ENCODE data around the gene LBP.

Gene LBP

GRCh38 chr20:38350879-38351775 lies 4.8 kb downstream of the LBP start:
- no peak overlapping the region for H3K4me2 ChIP-seq (ENCODE audit: low read length)
- H4K20me1 ChIP-seq (ENCODE audit: insufficient read depth, low read length), result no peaks in the 10 kb centered on the region
- H3K4me1 ChIP-seq (ENCODE audit: insufficient read depth, low read length, severe bottlenecking), result no peaks in the 10 kb centered on the region
- H3K79me2 ChIP-seq (ENCODE audit: insufficient read depth, low read length), result no peaks in the 10 kb centered on the region
- H2AFZ ChIP-seq (ENCODE audit: low read length), result no peak overlapping the region
- no peaks in the 10 kb centered on the region for H3K36me3 ChIP-seq (ENCODE audit: insufficient read depth, low read length)
- no peak overlapping the region for H3K9ac ChIP-seq (ENCODE audit: low read length)
- H3K27me3 ChIP-seq (ENCODE audit: insufficient read depth, low read length), result 0 out of 2 replicates have a peak, but pooled peaks cover 3% of the 10 kb centered on the region
- TF ChIP-seq, protein P1, sequence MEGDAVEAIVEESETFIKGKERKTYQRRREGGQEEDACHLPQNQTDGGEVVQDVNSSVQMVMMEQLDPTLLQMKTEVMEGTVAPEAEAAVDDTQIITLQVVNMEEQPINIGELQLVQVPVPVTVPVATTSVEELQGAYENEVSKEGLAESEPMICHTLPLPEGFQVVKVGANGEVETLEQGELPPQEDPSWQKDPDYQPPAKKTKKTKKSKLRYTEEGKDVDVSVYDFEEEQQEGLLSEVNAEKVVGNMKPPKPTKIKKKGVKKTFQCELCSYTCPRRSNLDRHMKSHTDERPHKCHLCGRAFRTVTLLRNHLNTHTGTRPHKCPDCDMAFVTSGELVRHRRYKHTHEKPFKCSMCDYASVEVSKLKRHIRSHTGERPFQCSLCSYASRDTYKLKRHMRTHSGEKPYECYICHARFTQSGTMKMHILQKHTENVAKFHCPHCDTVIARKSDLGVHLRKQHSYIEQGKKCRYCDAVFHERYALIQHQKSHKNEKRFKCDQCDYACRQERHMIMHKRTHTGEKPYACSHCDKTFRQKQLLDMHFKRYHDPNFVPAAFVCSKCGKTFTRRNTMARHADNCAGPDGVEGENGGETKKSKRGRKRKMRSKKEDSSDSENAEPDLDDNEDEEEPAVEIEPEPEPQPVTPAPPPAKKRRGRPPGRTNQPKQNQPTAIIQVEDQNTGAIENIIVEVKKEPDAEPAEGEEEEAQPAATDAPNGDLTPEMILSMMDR (IDR thresholded peaks at IDR 0.05; ENCODE audit: low read length), result no peak
- no peak for TF ChIP-seq EZH2 (IDR thresholded peaks at IDR 0.05; ENCODE audit: borderline replicate concordance, low read length)
- H3K4me3 ChIP-seq (ENCODE audit: low read depth, low read length, poor library complexity, severe bottlenecking), result no peak overlapping the region
- H3K27ac ChIP-seq (ENCODE audit: low read depth, low read length, poor library complexity, severe bottlenecking), result no peak overlapping the region
- H3K9me2 ChIP-seq (ENCODE audit: low read depth, low read length), result no peaks in the 10 kb centered on the region
- no peaks in the 10 kb centered on the region for H3F3A ChIP-seq (ENCODE audit: insufficient read depth, low read length)
- H3K9me3 ChIP-seq (ENCODE audit: low read length), result no peaks in the 10 kb centered on the region

- Histone ChIP-seq H3K4me1 (ENCODE audit: insufficient read depth, low read length, severe bottlenecking) (no peaks in the 10 kb centered on the region), H3K4me2 (ENCODE audit: low read length) (no peak overlapping the region), H3K9ac (ENCODE audit: low read length) (no peak overlapping the region), H3K27me3 (ENCODE audit: insufficient read depth, low read length) (0 out of 2 replicates have a peak, but pooled peaks cover 3% of the 10 kb centered on the region), H3K9me3 (ENCODE audit: low read length) (no peaks in the 10 kb centered on the region), H3K36me3 (ENCODE audit: insufficient read depth, low read length) (no peaks in the 10 kb centered on the region), H3F3A (ENCODE audit: insufficient read depth, low read length) (no peaks in the 10 kb centered on the region), H4K20me1 (ENCODE audit: insufficient read depth, low read length) (no peaks in the 10 kb centered on the region), H3K27ac (ENCODE audit: low read depth, low read length, poor library complexity, severe bottlenecking) (no peak overlapping the region), H2AFZ (ENCODE audit: low read length) (no peak overlapping the region), H3K4me3 (ENCODE audit: low read depth, low read length, poor library complexity, severe bottlenecking) (no peak overlapping the region), H3K9me2 (ENCODE audit: low read depth, low read length) (no peaks in the 10 kb centered on the region), H3K79me2 (ENCODE audit: insufficient read depth, low read length) (no peaks in the 10 kb centered on the region)
- TF ChIP-seq, protein P1 (IDR thresholded peaks at IDR 0.05; ENCODE audit: low read length), result no peak
- TF ChIP-seq EZH2 (IDR thresholded peaks at IDR 0.05; ENCODE audit: borderline replicate concordance, low read length), result no peak
These were observed 7.0 kb downstream of the LBP start for GRCh38 chr20:38353316-38353715.

DNA sequence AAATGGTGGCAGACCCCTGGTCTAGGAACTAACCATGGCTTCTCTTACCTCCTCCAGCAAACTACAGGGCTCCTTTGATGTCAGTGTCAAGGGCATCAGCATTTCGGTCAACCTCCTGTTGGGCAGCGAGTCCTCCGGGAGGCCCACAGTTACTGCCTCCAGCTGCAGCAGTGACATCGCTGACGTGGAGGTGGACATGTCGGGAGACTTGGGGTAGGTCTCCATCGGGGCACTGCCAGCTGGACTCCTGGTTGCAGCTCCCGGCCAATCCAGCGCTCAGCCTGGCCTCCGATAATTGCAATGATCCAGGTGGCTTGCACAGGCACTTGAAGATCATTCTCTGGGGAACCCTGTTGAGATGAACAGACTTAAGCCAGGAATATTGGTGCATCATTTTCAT lies 7.9 kb downstream of the LBP start:
- H3K9me2 ChIP-seq (ENCODE audit: low read depth, low read length), result no peaks in the 10 kb centered on the region
- no peaks in the 10 kb centered on the region for H4K20me1 ChIP-seq (ENCODE audit: insufficient read depth, low read length)
- no peak overlapping the region for H3K4me3 ChIP-seq (ENCODE audit: low read depth, low read length, poor library complexity, severe bottlenecking)
- no peak overlapping the region for H3K4me2 ChIP-seq (ENCODE audit: low read length)
- TF ChIP-seq EZH2 (IDR thresholded peaks at IDR 0.05; ENCODE audit: borderline replicate concordance, low read length), result no peak
- TF ChIP-seq, protein P1 (IDR thresholded peaks at IDR 0.05; ENCODE audit: low read length), result no peak
- no peaks in the 10 kb centered on the region for H3K79me2 ChIP-seq (ENCODE audit: insufficient read depth, low read length)
- no peaks in the 10 kb centered on the region for H3K36me3 ChIP-seq (ENCODE audit: insufficient read depth, low read length)
- H2AFZ ChIP-seq (ENCODE audit: low read length), result no peak overlapping the region
- H3F3A ChIP-seq (ENCODE audit: insufficient read depth, low read length), result no peaks in the 10 kb centered on the region
- H3K27me3 ChIP-seq (ENCODE audit: insufficient read depth, low read length), result 0 out of 2 replicates have a peak, but pooled peaks cover 3% of the 10 kb centered on the region
- no peak overlapping the region for H3K9ac ChIP-seq (ENCODE audit: low read length)
- H3K9me3 ChIP-seq (ENCODE audit: low read length), result no peaks in the 10 kb centered on the region
- no peaks in the 10 kb centered on the region for H3K4me1 ChIP-seq (ENCODE audit: insufficient read depth, low read length, severe bottlenecking)
- H3K27ac ChIP-seq (ENCODE audit: low read depth, low read length, poor library complexity, severe bottlenecking), result no peak overlapping the region

All from OCI-LY1 (cell line).